H1 (cell line): Measurements from ENCODE around the gene EGFLAM. TPM values are rescaled to one million over a fixed set of nuclear protein-coding genes. Genes with fewer than 3 reads are reported as not detected.

ENCODE experiments used
- CTCF ChIA-PET: fragments of 300-600 bp; sonication (Branson Sonifier 250); formaldehyde crosslinking; loops from one replicate; lab custom pipeline; 2021; ENCODE audit not compliant: partially characterized antibody; lab: Charles Lee
- POLR2A ChIA-PET: fragments of 300-600 bp; sonication (Branson Sonifier 250); formaldehyde crosslinking; loops from one replicate; lab custom pipeline; 2021; ENCODE audit warnings: inconsistent platforms; ENCODE audit not compliant: partially characterized antibody; lab: Charles Lee
- DNase-seq, 2 experiments: peaks; one replicate each; pipeline versions ENCODE4 v3.0.0 to v3.0.0-alpha.2; 2010 to 2022; ENCODE audit warnings: low spot score in 2 of 2, low read depth in 1 of 2, mixed read lengths in 1 of 2
- FAIRE-seq: peaks from 2 replicates; lab custom pipeline; 2011; peaks lifted over from hg19 to GRCh38; lab: Jason Lieb, UNC
- H2AFZ ChIP-seq: 2 replicates; pipeline ENCODE4 v1.8.1; 2012; ENCODE audit warnings: low read length, inconsistent platforms
- H2AK5ac ChIP-seq: 2 replicates; pipeline ENCODE4 v1.6.1; 2013; ENCODE audit warnings: low read depth, low read length
- H2BK120ac ChIP-seq: replicated peaks from 2 replicates; pipeline ENCODE3; 2013; ENCODE audit warnings: low read depth, low read length, inconsistent platforms
- H2BK12ac ChIP-seq: 2 replicates; pipeline ENCODE4 v1.6.1; 2013; ENCODE audit warnings: low read depth, low read length
- H2BK15ac ChIP-seq: 2 replicates; pipeline ENCODE4 v1.6.1; 2013; ENCODE audit warnings: low read length
- H2BK20ac ChIP-seq: 2 replicates; pipeline ENCODE4 v1.6.1; 2013; ENCODE audit warnings: low read length
- H2BK5ac ChIP-seq: 2 replicates; pipeline ENCODE4 v1.6.1; 2013; ENCODE audit warnings: low read depth, low read length
- H3K14ac ChIP-seq: 2 replicates; pipeline ENCODE4 v1.6.1; 2013; ENCODE audit warnings: inconsistent platforms; ENCODE audit not compliant: insufficient read length
- H3K18ac ChIP-seq: 2 replicates; pipeline ENCODE4 v1.6.1; 2013; ENCODE audit warnings: low read length; ENCODE audit errors: extremely low read depth
- H3K23ac ChIP-seq: 2 replicates; pipeline ENCODE4 v1.6.1; 2013; ENCODE audit warnings: inconsistent platforms; ENCODE audit not compliant: insufficient read length
- H3K23me2 ChIP-seq: 2 replicates; pipeline ENCODE4 v1.6.1; 2013; ENCODE audit warnings: low read depth, low read length
- H3K27ac ChIP-seq: 2 replicates; pipeline ENCODE4 v1.6.1; 2011; ENCODE audit warnings: low read depth, low read length, inconsistent platforms
- H3K27me3 ChIP-seq, 4 experiments: replicated peaks in 1 of 4; 1 replicate in 1 of 4; 2 replicates in 3 of 4; pipeline versions ENCODE4 v1.6.1 to v1.8.1; 2011 to 2013; ENCODE audit warnings: low read length in 3 of 4, mild to moderate bottlenecking in 3 of 4, inconsistent platforms in 2 of 4, mixed read lengths in 2 of 4, moderate library complexity in 1 of 4; ENCODE audit not compliant: control insufficient read depth in 3 of 4, insufficient read depth in 3 of 4; ENCODE audit errors: extremely low read depth in 1 of 4
- H3K36me3 ChIP-seq, 4 experiments: 2 replicates each; pipeline versions ENCODE4 v1.6.1 to v1.8.1; 2011 to 2013; ENCODE audit warnings: mild to moderate bottlenecking in 4 of 4, low read length in 3 of 4, moderate library complexity in 2 of 4, control low read depth in 1 of 4, inconsistent platforms in 1 of 4; ENCODE audit not compliant: insufficient read depth in 4 of 4, control insufficient read depth in 2 of 4
- H3K4ac ChIP-seq: replicated peaks from 2 replicates; pipeline ENCODE3; 2013; ENCODE audit warnings: low read length, low read depth, mixed read lengths, inconsistent platforms; ENCODE audit not compliant: insufficient read length
- H3K4me1 ChIP-seq, 4 experiments: replicated peaks in 1 of 4; 1 replicate in 1 of 4; 2 replicates in 3 of 4; pipeline versions ENCODE4 v1.6.1 to v1.8.1; 2011 to 2013; ENCODE audit warnings: low read length in 3 of 4, inconsistent platforms in 2 of 4, mixed read lengths in 1 of 4; ENCODE audit not compliant: insufficient read depth in 4 of 4, control insufficient read depth in 3 of 4
- H3K4me2 ChIP-seq, 2 experiments: 2 replicates each; pipeline versions ENCODE4 v1.6.1 to v1.8.1; 2011 to 2013; ENCODE audit warnings: low read depth in 2 of 2, low read length in 2 of 2, control low read depth in 1 of 2, inconsistent platforms in 1 of 2, mild to moderate bottlenecking in 1 of 2; ENCODE audit not compliant: insufficient read depth in 1 of 2
- H3K4me3 ChIP-seq, 4 experiments: fragments of 200-600, 300-600 bp in 1 of 4; sonication (generic), shearing (Covaris generic), sonication (Bioruptor Twin) in 1 of 4; 2 replicates each; pipeline versions ENCODE4 v1.5.1 to v1.8.1; 2011 to 2016; ENCODE audit warnings: low read length in 4 of 4, low read depth in 3 of 4, control low read depth in 2 of 4, inconsistent platforms in 2 of 4, mild to moderate bottlenecking in 2 of 4, mixed read lengths in 1 of 4, moderate library complexity in 1 of 4; ENCODE audit not compliant: insufficient read depth in 2 of 4; ENCODE audit errors: extremely low read depth in 1 of 4
- H3K56ac ChIP-seq: replicated peaks from 2 replicates; pipeline ENCODE3; 2013; ENCODE audit warnings: low read depth, mild to moderate bottlenecking, mixed read lengths, low read length, inconsistent platforms; ENCODE audit not compliant: insufficient read length
- H3K79me1 ChIP-seq: 2 replicates; pipeline ENCODE4 v1.6.1; 2013; ENCODE audit warnings: low read depth, low read length, control low read depth
- H3K79me2 ChIP-seq, 2 experiments: 2 replicates each; pipeline versions ENCODE4 v1.6.1 to v1.8.1; 2012 to 2013; ENCODE audit warnings: low read length in 2 of 2, mild to moderate bottlenecking in 2 of 2, inconsistent platforms in 1 of 2; ENCODE audit not compliant: insufficient read depth in 2 of 2, control insufficient read depth in 1 of 2
- H3K9ac ChIP-seq, 4 experiments: replicated peaks in 1 of 4; 1 replicate in 1 of 4; 2 replicates in 3 of 4; pipeline versions ENCODE4 v1.6.1 to v1.8.1; 2011 to 2013; ENCODE audit warnings: low read depth in 3 of 4, low read length in 3 of 4, control low read depth in 2 of 4, mild to moderate bottlenecking in 2 of 4, moderate library complexity in 2 of 4, inconsistent platforms in 1 of 4; ENCODE audit errors: extremely low read depth in 1 of 4
- H3K9me3 ChIP-seq, 2 experiments: 2 replicates each; pipeline versions ENCODE4 v1.6.1 to v1.8.1; 2012 to 2013; ENCODE audit warnings: mild to moderate bottlenecking in 2 of 2, moderate library complexity in 2 of 2, control low read depth in 1 of 2, inconsistent platforms in 1 of 2, low read depth in 1 of 2, low read length in 1 of 2, mixed read lengths in 1 of 2; ENCODE audit not compliant: insufficient read depth in 2 of 2
- H4K20me1 ChIP-seq, 2 experiments: replicated peaks in 1 of 2; 2 replicates each; pipeline versions ENCODE3 to v1.8.1; 2011 to 2013; ENCODE audit warnings: inconsistent platforms in 2 of 2, low read length in 2 of 2, mild to moderate bottlenecking in 1 of 2; ENCODE audit not compliant: insufficient read depth in 2 of 2, control insufficient read depth in 1 of 2
- H4K5ac ChIP-seq: 2 replicates; pipeline ENCODE4 v1.6.1; 2013; ENCODE audit warnings: low read length, low read depth, mixed read lengths, inconsistent platforms; ENCODE audit not compliant: insufficient read length
- H4K8ac ChIP-seq: 2 replicates; pipeline ENCODE4 v1.8.0; 2013; ENCODE audit warnings: mild to moderate bottlenecking, moderate library complexity, low read length, inconsistent platforms; ENCODE audit not compliant: insufficient read depth; ENCODE audit errors: extremely low read depth
- H4K91ac ChIP-seq: replicated peaks from 2 replicates; pipeline ENCODE3; 2013; ENCODE audit warnings: low read length, mixed read lengths, inconsistent platforms; ENCODE audit not compliant: insufficient read length
- CBX5 ChIP-seq: fragments of 300-800, 300-1000 bp; sonication (generic); IDR thresholded peaks from 2 replicates; pipeline ENCODE4 v1.7.1; 2016; ENCODE audit warnings: antibody characterized with exemption, low read length, low read depth
- KDM1A ChIP-seq: fragments of 200-600, 300-600 bp; sonication (generic); IDR thresholded peaks from 2 replicates; pipeline ENCODE4 v1.7.1; 2016; ENCODE audit warnings: mild to moderate bottlenecking, low read length, borderline replicate concordance
- KDM5A ChIP-seq: fragments of 200-600 bp; IDR thresholded peaks from 2 replicates; pipeline ENCODE4 v1.7.1; 2012; ENCODE audit warnings: mild to moderate bottlenecking, low read length, inconsistent platforms, mixed read lengths
- SUZ12 ChIP-seq: fragments of 200-600 bp; sonication (generic); IDR thresholded peaks from 2 replicates; pipeline ENCODE4 v1.6.1; 2012; ENCODE audit warnings: mild to moderate bottlenecking, inconsistent platforms, low read length, moderate library complexity, mixed read lengths
- TAF1 ChIP-seq: IDR thresholded peaks from 2 replicates; pipeline ENCODE4 v1.6.1; 2011; ENCODE audit warnings: mild to moderate bottlenecking, low read depth, low read length
- WGBS, 2 experiments: shearing (Covaris generic) in 1 of 2; methylation state at CpG; one replicate each; pipeline versions ENCODE4 v1.1.6 to v1.1.7; 2013 to 2015; ENCODE audit warnings: low lambda C conversion rate in 2 of 2, mixed read lengths in 2 of 2, inconsistent platforms in 1 of 2, low coverage in 1 of 2, missing lambda C conversion rate in 1 of 2; ENCODE audit not compliant: insufficient replicate concordance in 2 of 2, insufficient coverage in 1 of 2, insufficient read length in 1 of 2; ENCODE audit errors: extremely low coverage in 1 of 2, missing lambda C conversion rate in 1 of 2; 5-methylcytosine and 5-hydroxymethylcytosine counted together
- polyA plus RNA-seq, 7 experiments: library from polyadenylated mRNA; depleted of rRNA in 3 of 7; stranded (reverse) in 5 of 7; unstranded in 2 of 7; fragments of >200 nt in 5 of 7; fragments of 200-250 nt in 2 of 7; gene quantifications; 1 replicate in 5 of 7; 2 replicates in 1 of 7; 4 replicates in 1 of 7; pipeline versions ENCODE4 v1.2.1 to v1.2.3, GENCODE V29; 2011 to 2013; ENCODE audit warnings: missing spikeins in 2 of 7, mixed read lengths in 2 of 7
- total RNA-seq: library from RNA; stranded (reverse); fragmentation: NEBNext Ultra II Directional; extraction: Animal tissue kit (Norgen Biotek cat#: 25700); gene quantifications from 2 replicates; pipeline ENCODE4 v1.2.1, GENCODE V29; 2021
- TF ChIP-seq, protein P1 (sequence below): IDR thresholded peaks from 2 replicates; pipeline ENCODE4 v1.6.1; 2011; ENCODE audit warnings: low read length, improper control_type of control experiment

Gene EGFLAM
- total and polyA plus RNA-seq, 2 of the 8 experiments (the other 6 are each of a cell fraction or from before 2014, with no cell fraction given), result 0.20 to 0.24 TPM

DNA sequence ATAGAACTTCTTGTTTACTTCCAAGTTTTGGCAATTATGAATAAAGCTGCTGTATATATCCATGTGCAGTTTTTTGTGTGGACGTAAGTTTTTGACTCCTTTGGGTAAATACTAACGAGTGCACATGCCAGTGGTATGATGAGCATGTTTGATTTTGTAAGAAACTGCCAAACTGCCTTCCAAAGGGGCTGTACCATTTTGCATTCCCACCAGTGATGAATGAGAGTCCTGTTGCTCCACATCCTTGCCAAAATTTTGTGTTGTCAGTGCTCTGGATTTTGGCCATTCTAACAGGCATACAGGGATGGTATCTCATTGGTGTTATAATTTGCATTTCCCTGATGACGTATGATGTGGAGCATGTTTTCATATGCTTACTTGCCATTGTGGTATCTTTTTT, 73.5 kb downstream of the EGFLAM start:
- Histone ChIP-seq H4K8ac (no peak overlapping the region), H3K23me2 (no peaks in the 10 kb centered on the region; the same call in 1 of the 2 replicates), H2AFZ (no peak overlapping the region), H2BK20ac (no peak overlapping the region), H2BK12ac (no peak overlapping the region), H3K9me3 (peaks cover 0 to 3% of the 10 kb centered on the region in 2 experiments; a peak in 1 of 4 replicates), H3K4me2 (no peak overlapping the region), H3K4me3 (no peak overlapping the region), H4K91ac (no peak overlapping the region), H3K27me3 (no peaks in the 10 kb centered on the region), H3K27ac (no peak overlapping the region), H3K14ac (no peak overlapping the region), H4K5ac (no peak overlapping the region), H2BK5ac (no peak overlapping the region), H3K79me2 (no peaks in the 10 kb centered on the region), H4K20me1 (no peaks in the 10 kb centered on the region), H3K36me3 (no peaks in the 10 kb centered on the region), H3K9ac (no peak overlapping the region), H2AK5ac (no peak overlapping the region), H3K79me1 (no peaks in the 10 kb centered on the region), H3K4ac (no peak overlapping the region), H3K4me1 (peaks cover 0 to 5% (median 1%) of the 10 kb centered on the region in 4 experiments; a peak in 3 of 7 replicates), H2BK120ac (no peak overlapping the region), H3K56ac (no peak overlapping the region), H3K18ac (no peak overlapping the region), H2BK15ac (no peak overlapping the region), H3K23ac (no peak overlapping the region)
- no peak for DNase-seq
- TF ChIP-seq KDM1A (no peak), TAF1 (no peak), CBX5 (no peak), KDM5A (no peak), SUZ12 (no peak)
- TF ChIP-seq, protein P1, sequence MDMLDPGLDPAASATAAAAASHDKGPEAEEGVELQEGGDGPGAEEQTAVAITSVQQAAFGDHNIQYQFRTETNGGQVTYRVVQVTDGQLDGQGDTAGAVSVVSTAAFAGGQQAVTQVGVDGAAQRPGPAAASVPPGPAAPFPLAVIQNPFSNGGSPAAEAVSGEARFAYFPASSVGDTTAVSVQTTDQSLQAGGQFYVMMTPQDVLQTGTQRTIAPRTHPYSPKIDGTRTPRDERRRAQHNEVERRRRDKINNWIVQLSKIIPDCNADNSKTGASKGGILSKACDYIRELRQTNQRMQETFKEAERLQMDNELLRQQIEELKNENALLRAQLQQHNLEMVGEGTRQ, result no peak
- FAIRE-seq, result no peak
- CTCF ChIA-PET, result no interaction called here
- POLR2A ChIA-PET, result no interaction called here
- WGBS, 2 experiments, result 94% methylated on average over 3 of the region's 3 CpGs; no CpG with 5 or more reads in 1 of the 2 experiments
